ENCODE measurements around the gene CCDC180.
"Not testable (repeated sequence)": the region's sequence is repeated elsewhere in the genome, so short reads cannot be mapped to it uniquely, and the experiment has no call there.

The CCDC180 gene

DNA sequence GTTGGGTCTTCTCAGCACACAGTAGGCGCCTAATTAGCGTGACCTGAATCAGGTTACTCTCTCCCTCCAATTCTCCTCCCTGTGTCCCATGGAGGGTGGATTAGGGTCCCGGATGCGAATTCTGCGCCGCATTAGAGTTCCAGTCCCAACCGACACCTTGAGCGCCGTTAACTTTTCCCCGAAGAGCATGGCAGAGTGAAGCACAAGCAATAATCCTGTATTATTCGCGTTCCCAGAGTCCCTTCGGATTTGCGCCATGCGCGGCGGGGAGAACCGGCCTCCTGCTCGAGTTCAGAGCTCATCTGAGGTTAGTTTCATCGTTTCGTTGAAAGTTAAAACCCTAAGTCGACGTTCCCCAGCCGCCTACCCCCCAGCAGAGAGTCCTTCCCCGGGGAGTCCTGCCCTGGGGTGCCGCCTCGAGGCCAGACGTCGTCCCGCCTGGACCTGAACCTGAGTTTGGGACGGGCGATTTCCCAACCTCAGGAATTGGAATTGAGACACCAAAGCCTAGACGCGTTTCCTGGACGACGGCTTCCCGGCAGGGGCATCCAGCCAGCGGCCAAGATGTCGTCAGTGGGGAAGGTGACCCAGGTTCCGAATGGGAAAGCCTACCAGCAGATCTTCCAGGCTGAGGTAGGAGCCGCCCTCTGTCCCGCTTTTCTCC lies at the start of gene CCDC180:
TSS of gene CCDC180 (plus strand) at position 160 of the 664 bp plus-strand sequence. CDS start at position 565, 405 bp downstream.
- no peak for DNase-seq

- not testable (repeated sequence) for DNase-seq
Measured at GRCh38 chr9:97259834-97260514, 47.5 kb upstream of the CCDC180 start.

DNA sequence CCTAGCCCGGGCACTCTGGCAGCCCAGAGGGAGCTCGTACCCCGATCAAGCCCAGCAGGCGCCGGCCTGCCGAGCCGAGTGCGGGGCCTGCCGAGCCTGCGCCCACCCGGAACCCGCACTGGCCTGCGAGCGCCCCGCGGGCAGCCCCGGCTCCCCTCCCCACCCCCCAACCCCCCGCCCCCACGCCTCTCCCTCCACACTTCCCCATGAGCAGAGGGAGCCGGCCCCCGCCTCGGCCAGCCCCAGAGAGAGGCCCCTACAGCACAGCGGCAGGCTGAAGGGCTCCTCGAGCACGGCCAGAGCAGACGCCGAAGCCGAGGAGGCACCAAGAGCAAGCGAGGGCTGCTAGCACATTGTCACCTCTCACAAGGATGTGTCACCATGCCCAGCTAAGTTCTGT lies 36.2 kb upstream of the CCDC180 start:
- DNase-seq, result no peak

DNA sequence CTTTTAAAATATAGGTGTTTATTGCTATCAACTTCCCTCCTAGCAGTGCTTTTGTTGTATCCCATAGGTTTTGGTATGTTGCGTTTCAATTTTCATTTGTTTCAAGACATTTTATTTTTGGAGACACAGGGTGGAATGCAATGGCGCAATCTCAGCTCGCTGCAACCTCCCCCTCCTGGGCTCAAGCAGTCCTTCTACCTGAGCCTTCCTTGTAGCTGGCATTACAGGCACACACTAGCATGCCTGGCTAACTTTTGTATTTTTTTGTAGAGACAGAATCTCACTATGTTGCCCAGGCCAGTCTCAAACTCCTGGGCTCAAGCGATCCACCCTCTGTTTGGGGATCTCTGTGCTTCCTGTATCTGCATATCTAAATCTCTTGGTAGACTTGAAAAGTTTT lies 35.4 kb upstream of the CCDC180 start:
- no peak for DNase-seq

GRCh38 chr9:97276310-97276852 lies 31.1 kb upstream of the CCDC180 start:
- no peak for DNase-seq

- no peak for DNase-seq
Measured at GRCh38 chr9:97277953-97278352, 29.5 kb upstream of the CCDC180 start.

DNA sequence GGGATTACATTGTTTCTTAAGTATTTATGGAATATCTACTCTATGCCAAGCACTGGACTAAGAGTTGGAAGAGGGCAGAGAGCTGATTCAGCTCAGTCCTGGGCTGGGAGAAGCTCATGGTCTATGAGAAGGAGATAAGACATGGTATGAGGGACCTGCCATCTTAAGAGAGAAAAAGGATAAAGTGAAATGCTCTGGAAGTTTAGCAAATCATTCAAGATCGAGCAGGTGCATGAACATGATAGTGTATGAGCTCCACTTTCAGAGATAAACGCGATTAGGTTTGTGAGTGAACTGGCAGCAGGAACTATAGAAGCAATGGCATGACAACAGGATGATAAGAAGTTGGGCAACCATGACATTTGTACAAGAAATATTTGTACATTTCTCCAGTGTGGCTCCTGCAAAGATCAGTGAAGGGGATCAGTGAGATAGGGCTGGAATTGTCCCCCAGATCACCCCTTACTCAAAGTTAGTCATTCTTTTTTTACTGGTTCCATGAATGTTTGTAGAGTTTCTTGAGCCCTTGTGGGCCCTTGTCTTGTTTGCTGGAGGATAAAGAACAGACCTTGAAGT lies 26.6 kb upstream of the CCDC180 start:
- DNase-seq, result no peak

DNA sequence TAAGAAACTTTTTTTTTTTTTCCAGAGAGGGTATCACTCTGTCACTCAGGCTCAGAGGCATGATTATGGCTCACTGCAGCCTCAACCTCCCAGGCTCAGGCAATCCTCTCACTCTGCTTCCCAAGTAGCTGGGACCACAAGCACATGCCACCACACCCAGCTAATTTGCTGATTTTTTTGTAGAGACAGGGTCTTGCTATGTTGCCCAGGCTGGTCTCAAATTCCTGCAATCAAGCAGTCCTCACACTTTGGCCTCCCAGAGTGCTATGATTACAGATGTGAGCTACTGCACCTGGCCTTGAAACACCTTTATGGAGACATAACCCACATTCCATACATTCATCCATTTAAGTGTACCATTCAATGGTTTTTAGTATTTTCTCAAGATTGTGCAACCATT lies 23.7 kb upstream of the CCDC180 start:
- no peak for DNase-seq

GRCh38 chr9:97284798-97285197 lies 22.7 kb upstream of the CCDC180 start:
- no peak for DNase-seq

GRCh38 chr9:97292200-97292599 lies 15.3 kb upstream of the CCDC180 start:
- DNase-seq, result no peak

GRCh38 chr9:97293207-97293721 lies 14.2 kb upstream of the CCDC180 start:
- DNase-seq, result no peak

GRCh38 chr9:97293818-97294217 lies 13.6 kb upstream of the CCDC180 start:
- no peak for DNase-seq

DNA sequence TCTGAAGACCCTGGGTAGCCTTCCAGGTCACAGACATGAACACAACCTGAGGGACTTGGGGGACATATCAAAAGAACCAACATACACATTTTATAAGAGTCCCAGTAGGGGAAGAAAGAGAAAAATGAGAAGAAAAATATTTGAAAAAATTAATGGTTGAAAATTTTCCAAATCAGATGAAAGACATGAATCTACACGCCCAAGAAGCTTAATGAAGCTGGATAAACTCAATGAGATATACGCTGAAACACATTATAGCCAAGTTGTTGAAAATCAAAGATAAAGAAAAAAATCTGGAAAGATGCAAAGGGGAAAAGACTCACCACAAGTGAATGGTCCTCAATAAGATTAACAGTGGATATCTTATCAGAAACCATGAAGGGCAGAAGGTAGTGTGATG lies 9.6 kb upstream of the CCDC180 start:
- DNase-seq, result no peak

DNA sequence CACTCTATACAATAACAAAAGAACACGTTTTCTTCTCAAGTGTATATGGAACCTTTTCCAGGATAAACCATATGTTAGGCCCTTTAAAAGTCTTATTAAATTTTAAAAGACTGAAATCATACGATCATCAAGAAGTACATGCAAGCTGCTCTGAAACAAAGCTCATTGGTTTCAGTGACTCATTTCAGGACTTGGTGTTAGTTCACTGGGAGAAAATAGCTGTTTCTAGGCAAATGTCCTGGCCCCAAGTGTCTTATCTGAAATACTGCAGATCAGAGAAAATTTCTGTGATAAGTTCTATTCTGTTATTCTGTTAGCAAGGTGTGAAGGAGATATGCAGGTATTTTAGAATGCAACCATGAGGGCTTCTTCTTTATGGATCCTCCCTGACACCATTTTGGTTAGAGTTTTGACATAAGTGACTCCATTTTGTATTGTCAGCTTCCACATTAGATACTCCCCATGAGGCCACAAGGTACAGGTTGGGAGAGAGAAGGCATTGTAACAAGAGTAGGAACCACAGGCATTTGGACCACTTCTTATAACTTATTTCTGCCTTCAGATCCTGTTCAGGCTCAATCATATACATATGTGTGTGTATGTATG lies 7.5 kb upstream of the CCDC180 start:
- no peak for DNase-seq

DNA sequence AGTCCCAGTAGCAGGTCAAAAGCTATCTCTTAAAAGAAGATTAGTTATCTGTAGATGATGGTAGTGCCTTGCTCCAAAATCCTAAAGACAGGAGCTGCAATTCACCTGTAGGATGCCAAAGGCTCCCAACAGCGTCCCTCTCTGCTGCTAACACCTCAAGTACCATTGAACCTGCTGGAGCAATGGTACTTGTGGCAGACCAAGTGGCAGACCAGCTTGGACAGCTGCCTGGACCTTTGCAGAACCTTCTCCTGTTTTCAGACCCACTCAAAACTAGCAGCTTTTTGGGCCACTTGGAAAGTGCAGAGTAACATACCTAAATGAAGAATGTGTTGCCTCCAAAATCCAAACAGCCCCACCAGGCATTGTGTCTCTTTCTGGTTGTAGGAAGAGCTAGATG lies 6.9 kb upstream of the CCDC180 start:
- DNase-seq, result no peak

DNA sequence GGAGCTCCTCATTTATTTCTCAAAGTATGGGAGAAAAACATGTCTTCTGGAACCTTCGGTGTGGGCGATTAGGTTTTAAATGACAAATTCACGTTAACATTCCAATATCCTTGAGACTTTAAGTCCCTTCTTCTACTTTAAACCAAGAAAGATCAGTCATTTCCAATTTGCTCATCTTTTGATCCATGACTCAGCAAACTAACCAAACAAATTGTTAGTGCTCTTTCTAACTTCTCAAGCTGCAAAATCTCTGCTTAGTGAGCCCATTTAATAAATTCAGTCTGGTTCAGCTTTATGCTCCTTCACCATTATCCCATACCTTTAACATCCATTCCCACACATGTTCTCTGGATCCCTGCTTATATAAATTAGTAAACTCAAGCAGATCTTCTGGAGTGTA lies 5.5 kb upstream of the CCDC180 start:
- DNase-seq, result no peak

GRCh38 chr9:97304586-97304985 lies 2.9 kb upstream of the CCDC180 start:
- no peak for DNase-seq

DNA sequence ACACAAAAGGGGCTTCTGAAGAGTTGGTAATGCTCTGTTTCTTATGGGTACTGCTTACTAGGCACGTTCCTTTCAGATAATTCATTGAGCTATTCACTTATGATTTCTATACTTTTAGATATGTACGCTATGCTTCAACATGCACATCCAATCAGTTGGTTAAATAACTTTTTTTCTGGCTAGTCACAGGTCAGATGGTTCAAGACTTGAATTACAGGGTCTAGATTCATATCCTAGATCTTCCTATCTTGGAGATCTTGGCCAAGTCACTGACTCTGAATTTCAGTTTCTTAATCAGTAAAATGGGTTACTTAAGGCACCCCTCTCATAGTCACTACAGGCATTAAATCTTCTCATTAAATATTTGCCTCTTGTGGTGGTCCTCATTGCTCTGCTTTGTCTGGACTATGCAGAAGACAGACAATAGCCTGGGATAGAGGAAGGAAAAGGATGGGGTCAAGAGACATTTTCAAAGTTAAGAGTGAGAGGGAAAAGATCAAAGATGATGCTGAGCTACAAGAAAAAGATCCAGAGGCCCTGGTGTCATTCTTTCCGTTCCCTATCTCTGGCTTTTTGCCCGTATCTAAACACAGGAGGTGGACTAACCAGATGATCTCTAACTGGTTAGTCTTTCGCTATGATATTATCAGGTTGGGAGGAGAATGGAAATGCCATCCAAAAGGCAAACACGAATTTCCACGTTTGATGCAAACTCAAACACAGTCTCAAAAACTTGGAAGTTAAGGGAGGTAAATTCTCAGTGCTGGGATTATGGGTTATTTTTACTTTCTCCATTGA lies 1.8 kb upstream of the CCDC180 start:
- DNase-seq, result no peak

- DNase-seq, result no peak
Measured at GRCh38 chr9:97307091-97307490, 368 bp upstream of the CCDC180 start.

DNA sequence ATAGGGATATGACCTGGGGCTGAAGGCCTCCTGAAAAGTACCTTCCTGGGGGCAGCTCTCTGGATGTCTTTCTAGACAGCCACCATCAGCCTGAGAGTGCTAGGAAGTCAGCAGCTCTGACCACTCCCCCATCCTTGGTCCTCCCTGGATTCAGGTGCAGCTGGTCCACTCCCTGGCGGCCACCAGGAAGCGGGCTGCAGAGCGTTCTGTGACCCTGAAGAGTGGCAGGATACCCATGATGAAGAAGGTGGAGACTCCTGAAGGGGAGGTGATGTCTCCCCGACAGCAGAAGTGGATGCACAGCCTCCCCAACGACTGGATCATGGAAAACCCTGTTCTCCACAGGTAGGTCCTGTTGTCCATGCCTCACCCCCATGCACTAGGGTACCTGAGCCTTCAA lies 1.8 kb downstream of the CCDC180 start:
- DNase-seq, result no peak

GRCh38 chr9:97310023-97310422 lies 2.6 kb downstream of the CCDC180 start:
- no peak for DNase-seq

DNA sequence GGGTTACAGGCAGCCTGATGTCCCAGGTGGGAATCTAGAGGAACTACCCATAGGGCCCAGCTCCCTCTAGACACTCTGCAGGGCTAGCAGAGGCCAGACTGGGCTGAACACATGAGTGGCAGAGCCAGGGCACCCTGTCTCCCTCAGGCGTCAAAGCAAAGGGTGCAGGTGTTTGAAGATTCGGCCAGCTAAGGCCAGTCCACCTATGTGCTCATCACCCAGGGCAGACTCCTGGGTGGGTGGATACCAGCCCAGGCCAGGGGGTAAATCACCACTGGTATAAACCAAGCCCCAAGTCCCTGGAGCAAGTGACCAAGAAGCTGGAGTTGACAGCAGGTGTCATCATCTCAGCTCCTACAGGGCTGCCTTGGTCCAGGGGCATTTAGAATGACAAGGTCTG lies 3.4 kb downstream of the CCDC180 start:
- no peak for DNase-seq
